IPS DF 19.7 (cell line): ENCODE measurements around the gene NKAIN2.

Experiments
- DNase-seq: peaks from one replicate; pipeline ENCODE4 v3.0.0-alpha.2; 2013; ENCODE audit warnings: low read depth, low spot score

Gene NKAIN2

DNA sequence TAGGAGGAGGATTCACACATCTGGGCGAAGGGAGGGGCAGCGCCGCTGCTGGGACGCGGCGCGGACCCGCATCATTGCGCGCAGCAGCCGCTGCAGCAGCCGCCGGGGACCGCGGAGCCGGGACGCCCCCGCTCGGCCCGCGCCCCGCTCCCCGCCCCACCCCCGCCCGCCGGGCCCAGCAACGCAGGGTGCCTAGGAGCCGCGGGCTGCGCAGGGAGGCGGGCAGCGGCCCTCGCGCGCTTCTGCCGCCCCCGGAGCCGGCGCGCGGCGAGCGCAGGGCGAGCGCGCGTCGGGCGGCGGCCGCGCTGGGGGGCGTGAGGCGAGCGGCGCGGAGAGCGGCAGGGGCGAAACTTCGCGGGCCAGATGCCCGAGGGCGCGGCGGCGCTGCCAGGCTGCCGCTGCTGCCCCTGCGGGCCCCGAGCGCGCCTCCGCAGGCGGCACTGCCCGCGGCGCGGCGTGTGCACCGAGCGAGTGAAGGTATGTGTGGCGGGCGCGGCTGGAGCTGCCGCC, at the start of gene NKAIN2:
NKAIN2 (plus strand) TSS at position 362 of the 510 bp plus-strand sequence.
- DNase-seq = no peak

DNA sequence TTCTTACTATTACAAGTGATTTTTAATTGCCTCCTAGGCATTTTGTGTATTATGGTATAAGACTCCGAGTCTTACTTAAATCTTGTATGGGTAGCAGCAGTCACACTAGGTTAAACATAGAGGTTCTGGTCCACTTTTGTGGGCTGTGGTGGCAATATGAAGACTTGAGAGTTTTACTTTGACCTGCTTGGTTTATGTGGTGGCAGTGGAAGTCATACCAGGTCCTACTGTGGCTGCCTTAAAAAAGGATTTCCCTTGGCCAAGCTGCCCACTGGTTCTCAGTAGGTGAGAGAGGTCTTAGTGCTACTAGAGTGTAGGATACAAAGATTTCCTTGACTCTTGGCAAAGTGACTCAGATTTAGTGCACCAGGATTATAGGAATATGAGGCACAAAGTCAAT, 44.2 kb upstream of the NKAIN2 start:
- DNase-seq = no peak

DNA sequence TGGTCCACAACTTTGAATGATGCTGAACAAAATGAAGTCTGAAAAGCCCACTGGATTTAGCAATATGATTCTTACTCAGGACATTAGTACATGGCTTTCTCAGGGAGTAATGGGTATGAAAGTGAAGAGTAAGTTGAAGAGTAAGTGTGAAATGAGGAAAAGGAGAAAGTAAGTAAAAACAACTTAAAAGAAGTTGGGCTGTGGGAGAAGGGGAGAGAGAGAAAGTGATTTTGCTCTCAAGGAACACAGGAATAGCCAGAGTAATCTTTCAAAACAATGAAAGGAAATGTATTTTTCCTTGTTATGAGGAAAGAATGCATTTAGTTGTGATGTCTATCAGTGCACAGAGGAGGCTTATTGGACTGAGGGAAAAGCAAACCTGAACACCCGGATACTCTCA, 39.8 kb upstream of the NKAIN2 start:
- DNase-seq = no peak

DNA sequence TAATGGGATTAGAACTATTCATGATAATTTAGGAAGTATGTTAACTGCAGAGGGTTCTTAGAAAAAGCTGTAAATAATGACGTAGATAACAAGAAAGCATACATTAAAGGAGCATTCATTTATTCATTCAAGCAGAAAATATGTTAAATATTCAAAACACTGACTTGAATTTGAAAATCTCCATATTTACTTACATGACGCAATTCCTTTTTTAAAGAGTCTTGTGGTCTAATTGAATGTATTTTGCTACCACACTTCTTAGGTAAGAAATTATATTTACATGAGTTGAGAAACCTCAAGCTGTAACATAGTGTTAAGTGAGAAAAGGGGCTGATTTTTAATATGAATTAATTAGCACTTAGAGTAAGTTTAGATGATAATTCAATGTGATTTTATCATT, 38.9 kb upstream of the NKAIN2 start:
- DNase-seq = no peak

DNA sequence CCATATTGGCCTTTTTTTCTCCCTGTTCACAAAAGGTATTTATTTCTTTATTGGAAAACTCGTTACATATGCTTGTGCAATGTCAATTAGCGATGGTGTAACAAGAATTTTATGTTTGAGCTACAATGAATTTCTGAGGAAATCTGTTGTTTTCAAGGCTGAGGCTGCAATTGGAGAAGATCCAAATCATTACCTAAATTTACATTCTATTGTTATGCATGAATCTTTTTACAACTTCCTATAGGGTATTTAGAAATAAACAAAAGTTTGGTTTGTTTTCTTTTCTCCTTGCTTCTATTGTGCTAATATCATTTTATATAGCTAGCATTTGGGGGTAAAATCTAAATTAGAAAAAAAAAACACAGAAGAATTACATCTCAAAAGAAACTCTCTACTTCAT, 34.7 kb upstream of the NKAIN2 start:
- DNase-seq = no peak

DNA sequence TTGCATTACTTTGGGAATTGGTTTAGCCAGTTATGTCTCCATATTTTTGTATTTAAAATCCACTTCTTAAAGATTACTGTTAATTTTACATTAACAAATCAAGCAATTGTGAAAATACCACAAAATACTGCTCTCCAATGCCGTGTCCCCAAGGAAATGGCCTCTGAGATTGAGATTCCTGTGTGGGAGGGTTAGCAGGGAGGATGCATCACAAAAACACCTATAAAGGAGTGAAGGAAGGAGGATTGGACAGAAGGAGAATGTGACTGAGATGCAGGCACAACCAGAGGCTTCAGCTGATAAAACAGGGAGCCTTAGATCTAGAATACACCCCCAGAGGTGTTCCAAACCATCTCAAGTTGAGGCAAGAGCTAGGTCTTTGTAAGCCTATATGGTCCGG, 34.2 kb upstream of the NKAIN2 start:
- DNase-seq = peak; percentile 17

DNA sequence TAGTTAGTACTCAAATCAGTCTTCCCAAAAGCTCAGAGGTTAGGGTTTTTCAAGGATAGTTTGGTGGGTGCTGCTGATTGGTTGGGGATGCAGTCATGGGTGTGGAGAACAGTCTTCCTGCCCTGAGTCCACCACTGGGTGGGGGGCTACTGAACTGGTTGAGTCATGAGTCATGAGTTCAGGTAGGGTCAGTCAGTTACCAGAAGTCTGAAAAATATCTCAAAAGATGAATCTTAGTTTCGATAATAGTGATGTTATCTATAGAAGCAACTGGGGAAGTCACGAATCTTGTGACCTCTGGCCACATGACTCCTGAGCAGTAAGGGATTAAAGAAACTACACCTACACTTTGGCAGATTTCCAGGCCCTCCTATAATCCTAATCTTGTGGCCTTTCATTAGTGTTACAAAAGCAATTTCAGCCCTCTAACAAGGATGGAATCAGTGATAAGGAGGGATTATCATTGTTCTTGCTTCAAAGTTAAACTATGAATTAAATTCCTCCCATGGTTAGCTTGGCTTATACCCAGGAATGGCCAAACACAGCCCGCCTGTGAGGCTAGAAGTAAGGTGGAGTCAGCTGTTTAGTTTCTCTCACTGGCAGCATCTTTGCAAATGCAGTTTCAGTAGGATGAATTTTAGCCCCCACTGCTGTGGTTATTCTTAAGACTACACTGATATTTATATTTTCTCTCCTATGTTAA, 33.3 kb upstream of the NKAIN2 start:
- DNase-seq = no peak

DNA sequence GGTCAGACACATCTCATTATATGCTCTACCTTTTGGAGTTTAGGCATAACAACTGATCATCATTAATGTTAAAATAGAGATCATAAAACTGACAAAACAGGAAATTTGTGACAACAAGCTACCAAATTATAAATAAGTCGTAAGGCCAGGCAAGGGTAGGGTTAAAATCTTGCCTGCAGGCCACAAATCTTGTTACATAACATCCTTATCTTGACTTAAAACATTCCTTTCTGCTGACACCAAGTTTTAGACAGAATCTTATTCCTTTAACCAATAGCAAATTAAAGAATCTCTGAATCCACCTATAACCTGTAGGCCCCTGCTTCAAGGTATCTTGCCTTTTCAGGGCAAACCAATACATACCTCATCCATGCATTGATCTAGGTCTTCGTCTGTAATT, 32.5 kb upstream of the NKAIN2 start:
- no peak for DNase-seq

DNA sequence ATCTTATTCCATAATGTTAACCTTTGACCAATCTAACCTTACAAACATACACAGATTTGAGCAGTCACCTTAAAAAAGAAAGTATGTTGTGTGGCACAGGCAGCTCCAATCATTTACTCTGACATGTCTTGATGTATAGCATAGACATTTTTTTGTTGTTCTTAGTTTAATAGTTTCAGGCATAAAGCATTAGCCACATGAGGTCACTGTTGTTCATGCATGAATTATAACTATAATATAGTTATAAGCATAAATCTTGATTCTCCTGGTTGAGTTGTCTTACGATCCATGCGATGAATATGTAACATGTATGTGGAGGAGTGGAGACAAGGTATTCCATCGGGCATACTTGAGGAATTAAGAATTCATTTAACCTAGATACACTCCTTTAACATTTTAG, 26.1 kb upstream of the NKAIN2 start:
- no peak for DNase-seq

DNA sequence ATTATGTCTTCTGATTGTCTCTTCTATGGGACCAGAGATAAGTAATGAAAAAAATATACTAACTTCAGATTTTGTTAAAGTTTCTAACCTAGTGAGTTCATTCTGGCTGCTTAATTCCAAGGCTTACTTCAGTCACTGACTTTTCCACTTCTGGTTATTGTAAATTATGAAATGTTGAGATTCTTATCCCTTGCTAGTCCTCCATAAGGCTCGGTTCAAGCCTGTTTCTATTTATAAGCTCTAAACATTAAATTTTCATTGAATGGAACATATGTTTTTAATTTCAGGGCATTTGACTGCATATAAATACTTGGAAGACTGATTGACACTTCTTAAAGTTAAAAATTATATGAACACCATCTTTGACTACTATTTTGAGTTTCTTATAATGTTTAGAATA, 23.6 kb upstream of the NKAIN2 start:
- DNase-seq = no peak

DNA sequence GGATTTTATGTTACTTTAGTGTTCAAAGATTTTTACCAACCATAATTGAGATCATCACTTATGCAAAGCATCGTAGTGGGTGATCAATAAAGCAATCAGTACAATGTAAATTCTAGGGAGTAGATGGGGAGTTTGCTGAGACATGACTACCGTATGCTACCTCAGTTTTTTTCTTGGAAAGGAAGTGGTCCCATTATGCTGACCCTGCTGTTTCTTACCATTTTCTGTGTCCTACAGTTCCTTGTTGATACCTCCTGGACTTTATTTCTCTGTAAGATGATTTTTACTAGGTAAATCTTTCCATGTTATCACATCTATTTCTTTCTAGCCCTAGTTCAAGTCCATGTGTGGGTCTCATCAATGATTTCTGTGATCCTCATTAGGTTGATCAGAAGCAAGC, 19.3 kb upstream of the NKAIN2 start:
- no peak for DNase-seq

DNA sequence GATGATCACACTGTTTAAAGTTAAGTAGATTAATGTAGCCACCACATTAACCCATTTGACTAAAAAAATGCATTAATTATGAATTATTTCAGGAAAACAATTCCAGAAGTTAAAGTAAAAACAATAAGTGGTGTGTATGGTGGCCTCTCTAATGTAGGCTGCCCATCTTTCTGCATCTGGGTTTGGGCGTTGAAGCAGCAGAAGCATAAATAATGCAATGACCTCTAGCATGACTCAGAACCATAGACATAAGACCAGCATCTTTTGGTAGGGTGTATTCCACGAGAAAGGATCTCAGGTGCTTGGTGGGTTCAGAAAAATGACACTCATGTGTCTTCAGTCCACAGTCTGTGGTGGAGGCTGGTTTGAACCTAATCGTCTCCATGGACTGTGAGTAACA, 18.6 kb upstream of the NKAIN2 start:
- DNase-seq = no peak

DNA sequence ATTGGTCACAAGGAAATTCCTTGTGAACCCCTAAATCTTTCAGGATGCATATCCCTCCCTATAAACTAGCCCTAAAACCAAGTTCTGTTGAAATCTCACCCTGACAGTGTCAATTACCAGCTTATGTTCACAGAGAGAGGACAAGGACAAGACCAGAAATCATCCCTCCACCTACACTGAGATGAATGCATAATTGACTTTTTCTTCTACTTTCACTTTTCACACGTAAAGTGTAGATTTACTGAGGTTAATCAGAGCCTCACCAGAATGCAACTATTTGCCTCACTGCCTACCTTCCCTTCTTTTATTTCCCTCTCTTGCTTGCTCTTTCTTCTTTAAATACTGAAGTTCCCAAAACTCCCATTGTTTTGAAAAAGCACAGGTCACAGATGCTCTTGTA, 15.3 kb upstream of the NKAIN2 start:
- DNase-seq = no peak

DNA sequence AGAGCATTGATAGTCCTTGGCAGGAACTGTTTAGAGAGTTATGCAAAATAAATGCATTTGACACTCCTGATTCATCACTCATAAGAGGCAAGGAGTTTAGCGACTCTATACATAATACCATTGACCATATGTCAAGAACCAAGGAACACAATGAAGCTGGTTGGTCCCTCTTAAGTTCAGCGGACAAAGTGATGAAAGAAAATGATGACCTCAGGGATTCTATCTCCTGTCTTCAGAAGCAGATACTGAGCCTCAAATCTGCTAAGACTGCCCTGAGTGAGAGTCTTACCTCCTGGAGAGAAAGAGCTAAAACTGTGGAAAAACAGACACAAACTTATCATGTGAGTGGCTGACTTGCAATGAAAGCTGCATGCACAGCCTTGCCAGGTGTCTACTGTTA, 9.5 kb upstream of the NKAIN2 start:
- no peak for DNase-seq

DNA sequence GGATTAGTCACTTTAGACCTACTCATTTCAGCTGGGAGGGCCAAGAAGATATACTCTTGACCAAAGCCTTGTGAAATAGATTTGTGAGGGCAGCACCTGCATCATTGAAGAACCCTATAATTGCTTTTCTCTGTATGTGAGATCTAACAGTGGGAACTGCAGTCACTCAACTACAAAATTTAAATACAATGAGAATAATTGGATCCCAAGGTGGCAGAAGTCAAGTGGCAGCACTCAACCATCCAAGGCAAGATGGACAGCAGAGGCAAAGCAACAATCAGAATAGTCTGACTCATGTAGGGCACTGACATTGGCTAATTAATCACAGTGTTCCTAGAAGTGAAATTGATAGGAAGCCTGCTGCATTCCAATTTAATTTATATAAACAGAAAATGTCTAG, 8.9 kb upstream of the NKAIN2 start:
- DNase-seq = no peak

DNA sequence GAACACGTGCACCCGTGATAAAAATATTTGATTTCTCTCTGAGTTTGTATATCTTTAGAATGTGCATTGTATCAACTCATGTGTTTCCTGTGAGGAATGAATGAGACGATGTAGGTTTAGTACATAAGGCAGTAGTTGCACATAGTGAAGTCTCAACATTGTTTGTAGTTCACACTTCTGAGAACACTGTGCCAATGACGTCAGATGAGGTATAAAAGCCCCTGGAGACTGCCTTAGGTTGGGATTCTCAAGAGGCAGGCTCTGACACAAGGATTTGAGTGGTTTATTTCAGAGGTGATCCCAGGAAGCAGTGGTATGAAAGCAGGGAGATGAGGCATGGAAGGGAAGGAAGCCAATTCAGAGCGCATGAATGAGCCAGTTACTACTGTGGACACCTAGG, 2.6 kb upstream of the NKAIN2 start:
- DNase-seq = no peak

DNA sequence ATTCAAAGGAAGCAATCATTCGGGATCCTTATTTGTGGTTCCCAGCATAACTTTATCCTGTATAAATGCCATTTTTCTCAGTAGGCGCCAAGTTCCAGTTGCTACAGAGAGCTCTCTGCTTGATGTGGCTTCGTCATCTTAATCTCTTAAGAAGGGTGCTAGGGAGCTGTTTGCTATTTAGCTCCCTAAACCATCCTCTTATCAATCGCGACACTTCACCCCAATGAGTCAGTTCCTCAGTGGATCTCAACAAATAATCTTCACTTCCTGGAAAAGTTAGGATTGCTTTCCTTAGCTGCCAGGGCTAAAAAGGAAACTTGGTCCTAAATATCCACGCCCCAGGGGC, 1.3 kb upstream of the NKAIN2 start:
- DNase-seq = no peak

DNA sequence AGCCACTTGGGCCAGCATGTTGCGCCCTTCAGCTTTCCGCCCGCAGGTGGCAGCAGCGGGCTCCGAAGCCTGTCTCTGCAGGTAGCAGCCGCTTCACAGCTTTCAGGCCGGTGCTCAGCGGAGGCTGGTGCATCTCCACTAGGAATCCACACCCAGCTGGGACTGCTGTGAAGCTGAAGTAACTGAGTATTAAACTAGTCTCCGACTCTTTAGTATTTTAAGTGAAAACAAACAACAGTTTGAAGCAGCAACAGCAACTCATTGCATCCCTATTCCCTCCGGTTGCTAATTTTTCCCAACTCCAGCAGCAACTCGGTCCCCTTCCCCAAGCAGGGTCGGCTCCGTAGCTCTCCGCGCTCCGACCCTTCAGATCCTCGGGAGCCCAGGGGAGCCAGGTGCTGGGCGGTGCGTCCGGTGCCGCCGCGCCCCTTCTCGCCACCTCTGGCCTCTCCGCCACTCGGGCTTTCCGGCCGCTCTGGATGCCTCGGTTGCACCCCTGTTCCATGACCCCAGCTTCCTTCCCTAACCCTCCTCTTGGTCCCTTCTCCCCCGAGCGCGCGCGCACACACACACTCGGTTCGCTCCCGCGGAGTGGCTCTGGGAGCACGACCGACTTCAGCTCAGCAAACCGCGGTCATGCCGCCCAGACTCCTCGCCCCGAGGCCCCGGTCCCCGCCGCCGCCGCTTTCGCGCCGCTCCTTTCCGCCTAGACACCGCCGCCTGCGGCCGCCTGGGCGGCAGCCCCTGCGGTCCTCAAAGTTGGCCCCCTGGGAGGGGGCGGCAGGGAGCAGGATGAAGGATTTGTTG, 765 bp upstream of the NKAIN2 start:
- peak; percentile 23 for DNase-seq

DNA sequence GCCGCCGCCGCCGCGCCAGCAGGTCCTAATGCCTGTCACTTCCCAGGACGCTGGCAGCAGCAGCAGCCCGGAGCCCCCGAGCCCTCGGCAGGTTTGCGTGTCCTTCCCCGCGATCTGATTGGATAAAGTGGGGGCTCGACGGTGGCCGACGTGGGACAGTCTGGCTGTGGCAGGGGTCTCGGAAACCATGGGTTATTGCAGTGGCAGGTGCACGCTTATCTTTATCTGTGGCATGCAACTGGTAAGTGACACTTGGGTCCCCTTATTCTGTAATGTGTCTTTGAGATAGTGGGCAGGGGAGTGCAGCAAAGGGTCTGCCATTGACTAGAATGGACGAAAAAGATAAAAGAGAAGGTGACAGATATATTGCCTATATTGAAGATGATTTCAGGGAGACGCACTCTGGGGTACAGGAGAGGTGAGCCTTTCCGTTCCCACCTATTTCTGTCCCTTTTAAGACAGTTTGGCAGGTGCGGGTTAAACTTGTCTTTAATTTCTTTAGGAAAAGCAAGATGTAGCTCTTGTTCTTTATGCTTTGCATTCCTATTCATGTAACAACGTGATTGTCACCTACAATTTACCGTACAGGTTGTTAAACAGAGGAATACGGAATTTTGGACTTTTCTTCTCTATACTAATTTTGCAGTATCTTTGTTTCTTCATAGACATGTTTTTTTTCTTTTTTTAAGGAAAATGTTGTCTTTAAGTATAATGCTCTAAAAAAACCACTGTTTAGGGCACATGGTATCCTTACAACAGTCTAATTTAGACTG, 535 bp downstream of the NKAIN2 start:
- peak; percentile 28 for DNase-seq

DNA sequence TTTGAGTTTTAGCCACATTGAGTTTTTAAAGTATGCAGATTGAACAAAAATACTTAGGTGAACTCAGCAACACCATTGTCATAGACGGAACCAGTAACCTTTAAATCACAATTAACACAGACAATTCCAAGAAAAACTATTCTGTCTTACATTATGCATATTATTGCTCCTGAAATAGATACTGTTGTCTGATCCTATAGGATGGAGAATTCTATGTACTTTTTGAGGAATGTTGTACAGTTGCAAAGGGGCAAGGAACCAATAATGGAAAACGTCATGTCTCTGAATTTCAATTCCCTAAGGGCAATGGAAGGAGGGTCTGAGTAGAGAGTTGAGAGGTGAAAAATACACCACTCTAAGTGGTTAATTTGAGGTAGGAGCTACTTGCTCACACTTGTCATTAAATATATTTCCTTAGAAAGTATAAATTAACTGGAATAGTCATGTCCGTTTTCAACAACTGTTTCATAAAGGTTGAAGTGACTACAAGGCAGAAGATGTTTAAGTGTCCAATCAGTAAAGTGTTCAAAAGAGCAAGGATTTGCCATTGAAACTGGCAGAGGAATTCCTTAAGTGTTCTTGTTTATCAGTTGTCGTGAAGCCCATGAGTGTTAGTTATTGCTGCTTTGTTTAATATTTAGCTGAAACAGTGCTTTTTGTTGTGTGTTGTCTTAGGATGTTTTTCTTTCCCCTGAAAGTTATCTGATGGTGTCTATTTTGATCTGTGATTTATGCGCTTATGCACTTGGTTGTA, 1.3 kb downstream of the NKAIN2 start:
- no peak for DNase-seq

DNA sequence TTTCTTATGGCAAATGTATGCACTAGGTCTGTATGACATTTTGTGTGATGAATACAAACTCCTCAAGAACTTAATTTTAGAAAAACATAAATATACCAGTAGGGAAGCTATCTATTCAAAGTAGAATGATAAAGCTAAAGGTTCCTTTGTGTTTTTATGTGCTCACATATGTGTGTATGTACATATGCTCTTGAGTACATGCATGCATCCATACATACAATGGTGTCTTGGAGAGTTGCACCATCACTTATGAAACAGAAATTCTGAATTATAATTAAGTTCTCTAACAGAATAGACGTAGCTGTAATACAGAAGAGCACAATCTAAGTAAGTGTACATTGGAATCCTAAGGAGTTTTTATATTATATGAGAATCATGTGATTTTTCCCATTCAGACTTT, 2.3 kb downstream of the NKAIN2 start:
- no peak for DNase-seq

DNA sequence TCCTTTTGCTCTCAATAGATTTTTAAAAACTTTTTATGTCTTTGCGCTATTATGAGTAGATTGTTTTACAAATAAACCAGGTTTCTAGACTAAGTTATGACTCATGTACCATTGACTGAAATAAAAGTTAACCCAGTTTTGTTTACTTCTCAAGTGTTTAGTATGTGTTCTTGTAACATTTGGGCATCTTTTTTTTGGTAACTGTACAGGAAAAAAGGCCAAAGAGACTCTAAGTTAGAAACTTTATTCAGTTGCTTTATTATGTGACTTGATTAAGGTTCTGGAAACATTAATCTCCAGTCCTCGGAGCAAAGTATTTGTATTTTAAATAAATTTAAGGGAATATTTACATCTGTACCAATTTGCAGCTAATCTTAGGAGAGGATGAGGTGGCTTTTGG, 2.9 kb downstream of the NKAIN2 start:
- no peak for DNase-seq
